ENCODE measurements around the gene STAMBP. TPM values are rescaled to one million over a fixed set of nuclear protein-coding genes. Genes with fewer than 3 reads are reported as not detected.

STAMBP gene
- total RNA-seq, 2 experiments from 2014 or later = 37.2 to 38.4 TPM

- Mint-ChIP-seq H3K9me3 (no peaks in the 10 kb centered on the region), H3K4me1 (peaks cover 11% of the 10 kb centered on the region), H3K27me3 (no peaks in the 10 kb centered on the region), H3K4me3 (no peak overlapping the region), H3K27ac (no peak overlapping the region), H3K36me3 (ENCODE audit: low read depth) (peaks cover 24% of the 10 kb centered on the region)
- no peak for DNase-seq
- POLR2A ChIA-PET = no interaction called here
- CTCF ChIA-PET = interaction anchor here (0.6 kb wide), 2 partner anchors 11 to 72 kb away, joined by 3 to 4 read pairs; partner anchors contain the start of gene STAMBP
These were observed 11.1 kb downstream of the STAMBP start for GRCh38 chr2:73839653-73840411.

- ChIA-PET POLR2A (no interaction called here), CTCF (interaction anchor here (0.6 to 2.1 kb wide), 5 partner anchors 13 to 337 kb away, joined by 3 to 4 read pairs (median 3); partner anchors contain the start of genes MOB1A and STAMBP)
- H3K4me3 Mint-ChIP-seq = no peak overlapping the region
- peaks cover 37% of the 10 kb centered on the region for H3K36me3 Mint-ChIP-seq (ENCODE audit: low read depth)
- DNase-seq = no peak
- H3K4me1 Mint-ChIP-seq = peaks cover 11% of the 10 kb centered on the region
- H3K9me3 Mint-ChIP-seq = no peaks in the 10 kb centered on the region
- H3K27ac Mint-ChIP-seq = no peak overlapping the region
- H3K27me3 Mint-ChIP-seq = no peaks in the 10 kb centered on the region
These were observed 13.4 kb downstream of the STAMBP start for GRCh38 chr2:73841912-73842738.

- DNase-seq = no peak
- no peak overlapping the region for H3K4me3 Mint-ChIP-seq
- H3K9me3 Mint-ChIP-seq = no peaks in the 10 kb centered on the region
- H3K27ac Mint-ChIP-seq = no peak overlapping the region
- H3K27me3 Mint-ChIP-seq = no peaks in the 10 kb centered on the region
- H3K4me1 Mint-ChIP-seq = peaks cover 11% of the 10 kb centered on the region
- ChIA-PET POLR2A (no interaction called here), CTCF (interaction anchor here (0.6 to 2.1 kb wide), 4 partner anchors 14 to 336 kb away, joined by 3 to 4 read pairs (median 3); partner anchors contain the start of genes MOB1A and STAMBP)
- H3K36me3 Mint-ChIP-seq (ENCODE audit: low read depth) = peaks cover 43% of the 10 kb centered on the region
These were observed 13.9 kb downstream of the STAMBP start for GRCh38 chr2:73842739-73843019.

- Mint-ChIP-seq H3K27me3 (no peaks in the 10 kb centered on the region), H3K4me3 (no peak overlapping the region), H3K4me1 (peaks cover 11% of the 10 kb centered on the region), H3K9me3 (no peaks in the 10 kb centered on the region), H3K27ac (peak overlapping the region; percentile 36), H3K36me3 (ENCODE audit: low read depth) (peaks cover 49% of the 10 kb centered on the region)
- DNase-seq = no peak
- ChIA-PET POLR2A (no interaction called here), CTCF (interaction anchor here (0.9 to 1.4 kb wide), 2 partner anchors 10 to 303 kb away, joined by 3 to 4 read pairs; partner anchors contain the start of gene BOLA3)
These were observed 15.3 kb downstream of the STAMBP start for GRCh38 chr2:73844087-73844486.

GRCh38 chr2:73850009-73850408, 21.2 kb downstream of the STAMBP start:
- no peaks in the 10 kb centered on the region for H3K27me3 Mint-ChIP-seq
- no peak overlapping the region for H3K4me3 Mint-ChIP-seq
- ChIA-PET POLR2A (no interaction called here), CTCF (no interaction called here)
- H3K4me1 Mint-ChIP-seq = peaks cover 5% of the 10 kb centered on the region
- H3K9me3 Mint-ChIP-seq = no peaks in the 10 kb centered on the region
- no peak overlapping the region for H3K27ac Mint-ChIP-seq
- H3K36me3 Mint-ChIP-seq (ENCODE audit: low read depth) = peaks cover 50% of the 10 kb centered on the region
- no peak for DNase-seq

GRCh38 chr2:73851274-73851673, 22.5 kb downstream of the STAMBP start:
- Mint-ChIP-seq H3K27me3 (no peaks in the 10 kb centered on the region), H3K36me3 (ENCODE audit: low read depth) (peaks cover 53% of the 10 kb centered on the region), H3K27ac (no peak overlapping the region), H3K4me1 (peaks cover 5% of the 10 kb centered on the region), H3K9me3 (peaks cover 2% of the 10 kb centered on the region), H3K4me3 (no peak overlapping the region)
- CTCF ChIA-PET = no interaction called here
- DNase-seq = peak; percentile 18
- POLR2A ChIA-PET = no interaction called here

- no peaks in the 10 kb centered on the region for H3K27me3 Mint-ChIP-seq
- no peak overlapping the region for H3K4me3 Mint-ChIP-seq
- H3K4me1 Mint-ChIP-seq = peaks cover 5% of the 10 kb centered on the region
- H3K9me3 Mint-ChIP-seq = peaks cover 3% of the 10 kb centered on the region
- ChIA-PET POLR2A (no interaction called here), CTCF (no interaction called here)
- no peak overlapping the region for H3K27ac Mint-ChIP-seq
- DNase-seq = no peak
- peaks cover 55% of the 10 kb centered on the region for H3K36me3 Mint-ChIP-seq (ENCODE audit: low read depth)
These were observed 23.3 kb downstream of the STAMBP start for GRCh38 chr2:73852020-73852419.

- no peak overlapping the region for H3K27ac Mint-ChIP-seq
- peaks cover 55% of the 10 kb centered on the region for H3K36me3 Mint-ChIP-seq (ENCODE audit: low read depth)
- no peak for DNase-seq
- peaks cover 19% of the 10 kb centered on the region for H3K4me1 Mint-ChIP-seq
- no peak overlapping the region for H3K4me3 Mint-ChIP-seq
- CTCF ChIA-PET = interaction anchor here (0.6 to 1.5 kb wide), 2 partner anchors 10 to 324 kb away, joined by 3 to 6 read pairs; no protein-coding TSS in a partner anchor
- H3K27me3 Mint-ChIP-seq = no peaks in the 10 kb centered on the region
- peaks cover 3% of the 10 kb centered on the region for H3K9me3 Mint-ChIP-seq
- POLR2A ChIA-PET = no interaction called here
These were observed 26.8 kb downstream of the STAMBP start for GRCh38 chr2:73855526-73855925.

- peaks cover 55% of the 10 kb centered on the region for H3K36me3 Mint-ChIP-seq (ENCODE audit: low read depth)
- peaks cover 3% of the 10 kb centered on the region for H3K9me3 Mint-ChIP-seq
- H3K4me3 Mint-ChIP-seq = no peak overlapping the region
- peaks cover 16% of the 10 kb centered on the region for H3K4me1 Mint-ChIP-seq
- no peak for DNase-seq
- no peaks in the 10 kb centered on the region for H3K27me3 Mint-ChIP-seq
- POLR2A ChIA-PET = no interaction called here
- no peak overlapping the region for H3K27ac Mint-ChIP-seq
- CTCF ChIA-PET = interaction anchor here (1.5 kb wide), 1 partner anchor 9 kb away, joined by 6 read pairs; no protein-coding TSS in a partner anchor
These were observed 27.5 kb downstream of the STAMBP start for GRCh38 chr2:73856214-73856613.

- ChIA-PET CTCF (no interaction called here), POLR2A (no interaction called here)
- no peaks in the 10 kb centered on the region for H3K27me3 Mint-ChIP-seq
- peaks cover 3% of the 10 kb centered on the region for H3K9me3 Mint-ChIP-seq
- peaks cover 14% of the 10 kb centered on the region for H3K4me1 Mint-ChIP-seq
- peaks cover 70% of the 10 kb centered on the region for H3K36me3 Mint-ChIP-seq (ENCODE audit: low read depth)
- DNase-seq = peak; percentile 8
- H3K27ac Mint-ChIP-seq = no peak overlapping the region
- H3K4me3 Mint-ChIP-seq = no peak overlapping the region
These were observed 31.2 kb downstream of the STAMBP start for GRCh38 chr2:73859721-73860586.

GRCh38 chr2:73862987-73863386, 34.2 kb downstream of the STAMBP start:
- no peak overlapping the region for H3K4me3 Mint-ChIP-seq
- POLR2A ChIA-PET = no interaction called here

GRCh38 chr2:73868204-73868978, 39.6 kb downstream of the STAMBP start:
- H3K27ac Mint-ChIP-seq = no peak overlapping the region
- H3K9me3 Mint-ChIP-seq = no peaks in the 10 kb centered on the region
- H3K36me3 Mint-ChIP-seq (ENCODE audit: low read depth) = peaks cover 28% of the 10 kb centered on the region
- H3K27me3 Mint-ChIP-seq = no peaks in the 10 kb centered on the region
- H3K4me1 Mint-ChIP-seq = no peaks in the 10 kb centered on the region
- DNase-seq = no peak
- POLR2A ChIA-PET = no interaction called here
- CTCF ChIA-PET = interaction anchor here (0.7 to 1.3 kb wide), 2 partner anchors 91 to 252 kb away, joined by 3 to 4 read pairs; no protein-coding TSS in a partner anchor
- H3K4me3 Mint-ChIP-seq = no peak overlapping the region

More at GRCh38 chr2:73862987-73863386, 34.2 kb downstream of the STAMBP start:
- H3K27ac Mint-ChIP-seq = no peak overlapping the region
- CTCF ChIA-PET = interaction anchor here (0.7 to 4.4 kb wide), 4 partner anchors 11 to 258 kb away, joined by 3 to 21 read pairs (median 6); no protein-coding TSS in a partner anchor
- peaks cover 55% of the 10 kb centered on the region for H3K36me3 Mint-ChIP-seq (ENCODE audit: low read depth)
- H3K9me3 Mint-ChIP-seq = no peaks in the 10 kb centered on the region
- peaks cover 14% of the 10 kb centered on the region for H3K4me1 Mint-ChIP-seq
- no peaks in the 10 kb centered on the region for H3K27me3 Mint-ChIP-seq
- DNase-seq = no peak

Data from activated CD4-positive, alpha-beta T cell treated with anti-CD3 and anti-CD28 coated beads, Interleukin-2, amount 10 ng/mL, durations not matched to agents 7 days and 5 days (primary cell).